IPS-NIHi7 (cell line): ENCODE data around the gene NECAB2.

ENCODE experiments used
- DNase-seq: peaks from one replicate; pipeline ENCODE4 v3.0.0; 2012; ENCODE audit warnings: mixed read lengths; ENCODE audit errors: extremely low spot score

Gene NECAB2

GRCh38 chr16:83967091-83967490 is 953 bp upstream of the NECAB2 start:
- no peak for DNase-seq

- peak; percentile 70 for DNase-seq
These were observed 335 bp downstream of the NECAB2 start for GRCh38 chr16:83968306-83968851.

DNA sequence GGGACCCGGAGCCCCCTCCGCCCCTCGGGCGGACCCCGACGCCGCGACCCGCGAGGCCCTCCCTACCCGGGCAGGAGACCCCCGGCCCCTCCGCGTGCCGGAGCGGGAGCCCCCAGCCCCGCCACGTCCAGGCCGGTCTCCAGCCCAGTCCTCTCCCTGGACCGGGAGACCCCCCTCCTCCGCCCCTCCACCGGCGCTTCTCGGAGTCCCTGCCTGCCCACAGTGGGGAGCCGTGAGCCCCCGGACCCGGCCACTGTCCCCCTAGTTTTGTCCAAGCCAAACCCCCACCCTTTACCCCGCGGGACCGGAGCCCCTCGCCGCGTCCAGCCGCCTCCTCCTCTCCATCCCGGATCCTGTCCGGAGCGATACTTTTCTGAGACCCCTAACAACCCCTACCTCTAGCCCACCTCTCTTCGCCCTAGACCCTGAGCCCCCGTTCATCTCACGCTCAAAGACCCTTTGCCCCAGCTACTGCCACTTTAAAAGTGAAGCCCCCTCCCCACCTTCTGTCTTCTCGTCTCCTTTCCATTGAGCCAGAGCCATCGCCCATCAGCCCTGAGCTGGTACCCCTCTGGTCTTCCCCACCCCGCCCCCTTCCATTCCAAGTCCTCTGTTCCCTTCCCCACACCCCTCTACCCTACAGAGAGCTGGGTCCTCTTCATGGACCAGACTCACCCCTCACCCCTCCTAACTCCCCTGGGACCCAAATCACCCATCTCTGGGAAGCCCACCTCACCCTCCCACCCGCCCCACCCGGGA is 1.0 kb downstream of the NECAB2 start:
- DNase-seq: no peak

DNA sequence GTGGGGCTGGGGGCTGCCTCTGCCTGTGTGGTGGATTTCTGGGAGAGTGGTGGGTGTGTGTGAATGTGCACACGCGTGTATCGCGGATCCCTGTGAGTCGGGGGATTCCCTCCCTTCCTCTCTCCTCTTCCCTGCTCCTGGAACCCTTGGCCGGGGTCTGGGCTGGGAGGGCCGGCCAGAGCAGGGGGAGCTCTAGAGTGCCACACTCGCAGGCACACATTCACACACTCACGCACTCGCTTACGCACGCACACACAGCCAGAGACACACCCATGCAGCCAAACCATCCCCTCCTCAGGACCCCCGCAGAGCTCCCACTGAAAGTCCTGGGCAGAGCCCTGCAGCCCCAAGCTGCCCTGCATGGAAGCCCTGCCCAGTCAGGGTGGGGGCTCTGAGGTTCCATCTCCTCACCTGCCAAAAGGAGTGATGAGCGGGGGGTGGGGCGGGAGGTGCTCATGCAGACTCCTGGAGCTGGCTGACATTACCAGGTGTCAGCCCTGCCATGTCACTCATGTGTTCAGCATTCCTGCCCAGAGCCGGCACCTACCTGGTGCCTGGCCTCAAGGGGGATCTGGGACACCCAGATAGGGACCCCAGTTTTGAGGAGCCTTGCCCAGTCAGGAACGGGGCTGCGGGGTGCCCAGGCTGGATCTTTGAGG is 1.9 kb downstream of the NECAB2 start:
- DNase-seq: no peak

GRCh38 chr16:83970430-83970815 is 2.4 kb downstream of the NECAB2 start:
- DNase-seq: no peak

- no peak for DNase-seq
These were observed 3.4 kb downstream of the NECAB2 start for GRCh38 chr16:83971165-83972130.

GRCh38 chr16:83972256-83973008 is 4.4 kb downstream of the NECAB2 start:
- no peak for DNase-seq

- no peak for DNase-seq
These were observed 5.0 kb downstream of the NECAB2 start for GRCh38 chr16:83973077-83973476.

DNA sequence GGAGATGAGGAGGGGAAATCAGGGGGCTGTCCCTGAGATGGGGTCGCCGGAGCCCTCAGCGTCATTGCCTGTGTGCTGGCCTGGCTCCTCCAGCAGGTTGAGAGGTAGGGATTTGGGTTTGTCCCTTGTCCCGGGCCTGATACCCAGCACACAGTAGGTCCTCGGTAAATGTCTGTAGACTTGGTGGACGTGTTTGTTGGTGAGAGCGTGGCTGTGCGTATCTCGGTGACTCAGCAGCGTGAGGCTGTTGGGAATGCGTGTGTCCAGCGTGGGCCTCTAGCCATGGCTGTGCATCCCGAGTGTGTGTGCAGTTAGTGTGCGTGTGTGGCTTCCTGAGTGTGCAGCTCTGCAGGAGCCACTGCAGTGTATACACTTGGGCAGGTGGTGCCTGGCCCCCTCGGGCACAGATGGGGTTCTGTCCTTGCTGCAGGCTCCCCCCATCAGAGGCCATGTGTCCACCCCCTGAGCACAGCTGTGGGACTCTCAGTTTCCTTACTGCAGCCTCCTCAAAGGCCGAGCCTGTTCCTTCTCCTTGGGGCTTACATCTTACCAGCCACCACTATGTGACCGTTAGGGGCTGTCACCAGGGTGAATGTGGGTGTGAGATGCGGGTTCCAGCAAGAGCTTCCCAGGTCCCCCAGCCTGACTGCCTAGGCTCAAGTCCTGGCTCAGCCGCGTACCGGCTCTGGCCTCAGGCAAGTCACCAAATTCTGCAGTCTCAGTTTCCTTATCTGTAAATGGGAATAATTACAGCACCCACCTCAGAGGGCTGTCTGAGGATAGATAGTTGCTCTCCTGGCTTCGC is 5.7 kb downstream of the NECAB2 start:
- DNase-seq: no peak

DNA sequence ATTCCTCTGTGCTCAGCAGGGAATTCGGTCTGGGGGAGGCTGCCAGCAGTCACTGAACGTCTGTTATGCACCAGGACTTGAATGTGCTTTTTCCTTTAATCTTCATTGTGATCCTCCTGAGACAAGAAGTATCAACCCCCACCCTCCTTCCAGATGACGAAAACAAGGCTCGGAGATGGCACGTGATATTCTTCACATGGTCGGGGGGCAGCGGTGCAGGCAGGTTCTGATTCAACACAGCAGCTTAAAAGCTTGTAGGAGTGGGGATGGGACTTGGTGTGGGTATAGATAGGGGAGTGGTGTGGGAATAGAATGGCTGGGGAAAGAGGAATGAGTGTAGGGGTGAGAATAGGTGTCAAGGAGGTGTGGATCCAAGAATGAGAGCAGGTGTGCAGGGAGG is 6.4 kb downstream of the NECAB2 start:
- no peak for DNase-seq

GRCh38 chr16:83975590-83976260 is 7.7 kb downstream of the NECAB2 start:
- DNase-seq: no peak

DNA sequence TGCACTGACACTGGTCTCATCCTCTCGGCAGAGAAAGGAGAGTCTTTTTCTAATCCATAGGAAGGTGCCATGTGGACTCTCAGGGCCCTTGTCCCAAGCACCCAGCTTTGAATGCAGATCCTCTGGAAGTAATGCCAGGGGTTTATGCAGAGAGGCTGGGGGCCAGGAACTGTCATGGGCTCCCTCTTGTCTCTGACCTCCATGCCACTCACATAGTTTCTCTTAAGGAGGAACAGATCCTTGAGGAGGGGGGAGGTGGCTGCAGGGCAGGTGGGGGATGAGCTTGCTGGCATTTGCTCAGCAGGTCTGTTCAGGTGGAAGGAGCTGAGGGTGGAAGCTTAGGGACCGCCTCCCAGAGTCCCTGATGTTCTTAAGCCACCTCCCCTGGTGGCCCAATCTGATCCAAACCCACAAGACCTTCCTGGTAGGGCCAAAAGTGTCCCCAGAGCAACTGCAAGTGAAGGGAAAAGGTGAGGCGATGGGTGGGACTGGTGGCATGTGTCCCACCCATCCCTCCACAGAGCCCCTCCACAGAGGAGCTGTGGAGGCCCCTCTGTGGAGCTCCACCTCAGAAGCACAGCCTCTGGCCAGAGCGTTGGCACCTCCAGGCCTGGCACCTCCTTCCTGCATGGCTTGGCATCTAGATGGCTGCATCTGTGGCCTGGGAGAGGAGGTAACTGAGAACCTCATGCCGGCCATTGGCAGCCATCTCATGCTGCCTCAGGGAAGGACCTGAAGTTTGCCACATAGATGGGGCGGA is 9.2 kb downstream of the NECAB2 start:
- DNase-seq: no peak

DNA sequence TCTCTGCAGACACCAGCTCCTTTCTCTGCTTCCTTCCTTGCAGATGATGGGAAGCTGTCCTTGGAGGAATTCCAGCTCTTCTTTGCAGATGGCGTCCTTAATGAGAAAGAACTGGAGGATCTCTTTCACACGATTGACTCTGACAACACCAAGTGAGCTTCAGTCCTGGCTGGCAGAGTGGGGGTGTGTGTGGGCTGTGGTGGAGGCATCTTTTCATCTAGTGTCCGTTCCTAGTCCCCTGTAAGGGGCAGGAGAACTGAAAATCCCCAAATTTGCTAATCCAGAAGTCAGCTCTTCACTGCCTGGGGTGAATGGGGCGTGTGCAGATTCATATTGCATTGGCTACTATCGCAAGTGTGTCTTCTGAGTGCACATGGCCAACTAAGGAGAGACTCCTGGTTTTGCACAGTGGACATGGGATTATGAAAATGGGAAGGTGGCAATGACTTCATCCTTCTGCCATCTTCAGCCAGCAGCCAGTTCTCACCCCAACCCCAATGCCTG is 10.4 kb downstream of the NECAB2 start:
- no peak for DNase-seq

GRCh38 chr16:83979441-83979840 is 11.4 kb downstream of the NECAB2 start:
- DNase-seq: no peak

DNA sequence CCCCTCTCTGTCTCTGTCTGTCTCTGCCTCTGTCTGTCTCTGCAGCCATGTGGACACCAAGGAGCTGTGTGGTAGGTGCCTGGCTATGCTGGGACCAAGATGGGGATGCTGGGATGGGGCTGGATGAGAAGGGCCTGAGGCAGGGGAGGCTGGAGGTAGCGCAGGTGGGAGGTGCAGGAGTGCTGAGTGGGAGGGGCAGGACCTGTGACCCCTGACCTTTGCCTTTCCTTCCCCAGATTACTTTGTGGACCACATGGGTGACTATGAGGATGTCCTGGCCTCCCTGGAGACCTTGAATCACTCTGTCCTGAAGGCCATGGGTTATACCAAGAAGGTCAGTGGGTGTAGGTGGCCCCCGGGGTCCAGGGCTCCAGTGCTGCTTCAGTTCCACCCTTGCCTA is 12.8 kb downstream of the NECAB2 start:
- no peak for DNase-seq

GRCh38 chr16:83981799-83982198 is 13.8 kb downstream of the NECAB2 start:
- DNase-seq: no peak

DNA sequence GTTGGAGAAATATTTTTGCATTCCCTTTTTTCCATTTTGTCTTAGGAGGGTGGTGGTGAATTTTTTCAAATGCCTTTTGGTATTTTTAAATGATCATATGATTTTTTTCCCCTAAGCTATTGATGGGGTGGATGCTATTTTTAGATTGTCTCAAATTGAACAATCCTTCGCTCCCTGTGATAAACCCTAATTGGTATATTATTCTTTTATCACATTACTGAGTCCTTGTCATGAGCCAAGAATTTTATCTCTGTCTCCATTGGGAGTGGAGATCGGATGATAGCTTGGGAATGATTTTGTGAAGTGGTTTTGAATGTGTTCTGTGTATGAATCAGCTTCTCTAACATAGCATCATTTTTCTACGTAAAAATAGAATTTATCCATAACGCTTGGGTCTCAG is 15.4 kb downstream of the NECAB2 start:
- DNase-seq: no peak

- DNase-seq: no peak
These were observed 21.3 kb downstream of the NECAB2 start for GRCh38 chr16:83989300-83989699.

DNA sequence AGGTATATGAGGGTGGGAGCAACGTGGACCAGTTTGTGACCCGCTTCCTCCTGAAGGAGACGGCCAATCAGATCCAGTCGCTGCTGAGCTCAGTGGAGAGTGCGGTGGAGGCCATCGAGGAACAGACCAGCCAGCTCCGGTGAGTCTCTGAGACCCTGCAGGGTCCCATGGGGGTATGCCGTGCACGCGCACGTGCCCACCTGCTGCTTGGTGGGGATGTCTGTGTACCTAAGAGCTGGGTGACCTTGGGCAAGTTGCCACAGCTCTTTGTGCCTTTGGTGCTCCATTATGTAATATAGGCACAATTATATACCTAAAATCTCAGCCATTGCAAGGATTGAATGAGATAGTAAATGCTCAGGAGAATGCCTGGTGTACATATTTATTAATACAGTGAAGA is 22.4 kb downstream of the NECAB2 start:
- no peak for DNase-seq
